IMR-90 (cell line): Measurements from ENCODE around the gene LRRC55. TPM values are rescaled to one million over a fixed set of nuclear protein-coding genes. Genes with fewer than 3 reads are reported as not detected.

Experiments
- ATAC-seq: fragments of 200-7000 bp; cut with Tn5 transposase; 2 replicates; pipeline ENCODE4 v1.9.1; 2020; ENCODE audit warnings: low read depth, mild to moderate bottlenecking, moderate library complexity
- BruUV-seq: library from RNA; stranded (reverse); fragments of 400-500 nt; replicated peaks from 2 replicates; lab custom pipeline; 2021; lab: Mats Ljungman, UMichigan
- CTCF ChIA-PET: fragments of 300-600 bp; formaldehyde crosslinking; extraction: SDS; loops from one replicate; lab custom pipeline; 2021; ENCODE audit warnings: antibody characterized with exemption; lab: Yijun Ruan, JAX
- POLR2A ChIA-PET: fragments of 300-600 bp; sonication (Branson Sonifier 250); formaldehyde crosslinking; loops from one replicate; lab custom pipeline; 2022; ENCODE audit warnings: antibody characterized with exemption; ENCODE audit not compliant: unreplicated experiment; lab: Charles Lee
- DNase-seq: peaks from one replicate; pipeline ENCODE4 v3.0.0; 2013
- H2AFZ ChIP-seq: replicated peaks from 2 replicates; pipeline ENCODE3; 2013; ENCODE audit warnings: low read length, mild to moderate bottlenecking; ENCODE audit not compliant: poor library complexity
- H2AK5ac ChIP-seq: 2 replicates; pipeline ENCODE4 v1.6.1; 2013; ENCODE audit warnings: low read depth, low read length, inconsistent platforms
- H2AK9ac ChIP-seq: replicated peaks from 2 replicates; pipeline ENCODE3; 2013; ENCODE audit warnings: mild to moderate bottlenecking, low read depth, low read length, moderate library complexity; ENCODE audit not compliant: poor library complexity
- H2BK120ac ChIP-seq: 2 replicates; pipeline ENCODE4 v1.6.1; 2013; ENCODE audit warnings: low read depth, low read length, inconsistent platforms
- H2BK15ac ChIP-seq: 3 replicates; pipeline ENCODE4 v1.6.1; 2013; ENCODE audit warnings: low read depth, low read length, inconsistent platforms
- H2BK20ac ChIP-seq: 2 replicates; pipeline ENCODE4 v1.6.1; 2013; ENCODE audit warnings: low read depth, mild to moderate bottlenecking, inconsistent platforms, low read length, moderate library complexity
- H2BK5ac ChIP-seq: 2 replicates; pipeline ENCODE4 v1.6.1; 2013; ENCODE audit warnings: mild to moderate bottlenecking, low read depth, low read length, inconsistent platforms; ENCODE audit not compliant: poor library complexity, severe bottlenecking
- H3K14ac ChIP-seq: replicated peaks from 2 replicates; pipeline ENCODE4 v1.6.1; 2013; ENCODE audit warnings: low read depth, low read length, inconsistent platforms
- H3K18ac ChIP-seq: 2 replicates; pipeline ENCODE4 v1.6.1; 2013; ENCODE audit warnings: low read depth, low read length, control low read depth
- H3K23ac ChIP-seq: 2 replicates; pipeline ENCODE4 v1.6.1; 2013; ENCODE audit warnings: low read depth, low read length, inconsistent platforms
- H3K27ac ChIP-seq: 2 replicates; pipeline ENCODE4 v1.5.1; 2013; ENCODE audit warnings: mild to moderate bottlenecking, control low read depth, low read length; ENCODE audit not compliant: insufficient read depth
- H3K27me3 ChIP-seq: 2 replicates; pipeline ENCODE4 v1.6.1; 2013; ENCODE audit warnings: low read length; ENCODE audit not compliant: control insufficient read depth, insufficient read depth
- H3K36me3 ChIP-seq: 2 replicates; pipeline ENCODE4 v1.6.1; 2013; ENCODE audit warnings: low read length, mixed read lengths; ENCODE audit not compliant: control insufficient read depth, insufficient read depth
- H3K4ac ChIP-seq: 2 replicates; pipeline ENCODE4 v1.6.1; 2013; ENCODE audit warnings: low read depth, low read length, inconsistent platforms
- H3K4me1 ChIP-seq: 2 replicates; pipeline ENCODE4 v1.6.1; 2013; ENCODE audit warnings: low read length, mixed read lengths; ENCODE audit not compliant: control insufficient read depth, insufficient read depth
- H3K4me2 ChIP-seq: 2 replicates; pipeline ENCODE4 v1.6.1; 2013; ENCODE audit warnings: low read depth, mild to moderate bottlenecking, control low read depth, low read length, moderate library complexity
- H3K4me3 ChIP-seq: 2 replicates; pipeline ENCODE4 v1.5.1; 2013; ENCODE audit warnings: low read depth, mild to moderate bottlenecking, control low read depth, low read length, moderate library complexity; ENCODE audit not compliant: insufficient read depth
- H3K56ac ChIP-seq: 2 replicates; pipeline ENCODE4 v1.6.1; 2013; ENCODE audit warnings: low read length, inconsistent platforms; ENCODE audit not compliant: insufficient read depth; ENCODE audit errors: extremely low read depth
- H3K79me1 ChIP-seq, 2 experiments: 2 replicates each; pipeline ENCODE4 v1.6.1; 2013; ENCODE audit warnings: low read length in 2 of 2, inconsistent platforms in 1 of 2, low read depth in 1 of 2
- H3K9ac ChIP-seq: 2 replicates; pipeline ENCODE4 v1.6.1; 2013; ENCODE audit warnings: low read depth, low read length, control low read depth
- H3K9me1 ChIP-seq: 2 replicates; pipeline ENCODE4 v1.6.1; 2013; ENCODE audit warnings: low read length, inconsistent platforms; ENCODE audit not compliant: insufficient read depth
- H3K9me3 ChIP-seq: 2 replicates; pipeline ENCODE4 v1.6.1; 2013; ENCODE audit warnings: low read length; ENCODE audit not compliant: control insufficient read depth, insufficient read depth
- H4K20me1 ChIP-seq: 2 replicates; pipeline ENCODE4 v1.6.1; 2013; ENCODE audit warnings: low read length, inconsistent platforms; ENCODE audit not compliant: insufficient read depth
- H4K5ac ChIP-seq: 2 replicates; pipeline ENCODE4 v1.6.1; 2013; ENCODE audit warnings: mild to moderate bottlenecking, low read depth, low read length, control low read depth
- H4K8ac ChIP-seq, 2 experiments: 2 replicates each; pipeline ENCODE4 v1.6.1; 2013; ENCODE audit warnings: low read depth in 2 of 2, low read length in 2 of 2, control low read depth in 1 of 2, inconsistent platforms in 1 of 2
- H4K91ac ChIP-seq: 2 replicates; pipeline ENCODE4 v1.6.1; 2013; ENCODE audit warnings: low read depth, low read length, inconsistent platforms; ENCODE audit not compliant: insufficient read depth
- BHLHE40 ChIP-seq: fragments of 150-350 bp; IDR thresholded peaks from 2 replicates; pipeline ENCODE4 v1.6.1; 2016; ENCODE audit warnings: mild to moderate bottlenecking, low read depth, low read length
- CEBPB ChIP-seq: IDR thresholded peaks from 2 replicates; pipeline ENCODE4 v1.6.1; 2012; ENCODE audit warnings: low read depth, low read length, improper control_type of control experiment
- CHD1 ChIP-seq: IDR thresholded peaks from 2 replicates; pipeline ENCODE4 v1.6.1; 2012; ENCODE audit warnings: low read depth, low read length, improper control_type of control experiment
- CTCF ChIP-seq: conservative IDR thresholded peaks from 2 replicates; pipeline ENCODE4 v1.5.1; 2012; ENCODE audit warnings: mild to moderate bottlenecking, low read depth, low read length, improper control_type of control experiment
- ELK1 ChIP-seq: fragments of 150-350 bp; IDR thresholded peaks from 2 replicates; pipeline ENCODE4 v1.6.1; 2016; ENCODE audit warnings: low read depth, mild to moderate bottlenecking, low read length, moderate library complexity, borderline replicate concordance
- FOS ChIP-seq: fragments of 150-350 bp; IDR thresholded peaks from 2 replicates; pipeline ENCODE4 v1.6.1; 2016; ENCODE audit warnings: low read depth, low read length
- MAFK ChIP-seq: IDR thresholded peaks from 2 replicates; pipeline ENCODE4 v1.6.1; 2012; ENCODE audit warnings: low read depth, low read length, improper control_type of control experiment
- MAZ ChIP-seq: IDR thresholded peaks from 2 replicates; pipeline ENCODE4 v1.6.1; 2012; ENCODE audit warnings: low read depth, mild to moderate bottlenecking, low read length, improper control_type of control experiment, moderate library complexity, borderline replicate concordance
- MXI1 ChIP-seq: IDR thresholded peaks from 2 replicates; pipeline ENCODE4 v1.6.1; 2012; ENCODE audit warnings: low read depth, mild to moderate bottlenecking, low read length, moderate library complexity, borderline replicate concordance
- NFE2L2 ChIP-seq: fragments of 150-350 bp; IDR thresholded peaks from 2 replicates; pipeline ENCODE4 v1.6.1; 2016; ENCODE audit warnings: low read depth, mild to moderate bottlenecking, low read length
- POLR2A ChIP-seq: IDR thresholded peaks from 2 replicates; pipeline ENCODE4 v1.6.1; 2012; ENCODE audit warnings: mild to moderate bottlenecking, low read depth, low read length
- RCOR1 ChIP-seq: IDR thresholded peaks from 2 replicates; pipeline ENCODE4 v1.6.1; 2012; ENCODE audit warnings: mild to moderate bottlenecking, low read length, improper control_type of control experiment; ENCODE audit not compliant: insufficient replicate concordance
- RFX5 ChIP-seq: IDR thresholded peaks from 2 replicates; pipeline ENCODE4 v1.8.0; 2012; ENCODE audit warnings: low read depth, mild to moderate bottlenecking, low read length, moderate library complexity
- SMC3 ChIP-seq: fragments of 150-350 bp; IDR thresholded peaks from 2 replicates; pipeline ENCODE4 v1.6.1; 2016; ENCODE audit warnings: low read depth, mild to moderate bottlenecking, antibody characterized with exemption, low read length, moderate library complexity
- USF2 ChIP-seq: fragments of 150-350 bp; IDR thresholded peaks from 2 replicates; pipeline ENCODE4 v1.6.1; 2017; ENCODE audit warnings: mild to moderate bottlenecking, antibody characterized with exemption, low read length, low read depth
- WGBS, 2 experiments: methylation state at CpG; one replicate each; pipeline versions ENCODE4 v1.1.5 to v1.1.7; 2013; ENCODE audit warnings: missing lambda C conversion rate in 2 of 2; ENCODE audit not compliant: insufficient read length in 1 of 2; ENCODE audit errors: extremely low coverage in 2 of 2; 5-methylcytosine and 5-hydroxymethylcytosine counted together
- dilution Hi-C: fragments of 300-500 bp; cut with HindIII; formaldehyde crosslinking; loops from one replicate; pipeline ENCODE4 v1.14.3; 2018; ENCODE audit warnings: low sequenced_read_pairs; ENCODE audit not compliant: unreplicated experiment
- in situ Hi-C: fragments of 300-500 bp; cut with MboI; formaldehyde crosslinking; loops from 3 replicates; pipeline ENCODE4 v1.14.3; 2019; ENCODE audit warnings: low sequenced_read_pairs, inconsistent platforms, mixed read lengths
- intact Hi-C: fragments of 100-400 bp; cut with micrococcal nuclease; formaldehyde crosslinking; loops from 2 replicates; pipeline ENCODE4 v1.10.0; 2022
- polyA plus RNA-seq, 3 experiments: library from polyadenylated mRNA; depleted of rRNA; stranded (reverse); fragments of >200 nt; gene quantifications; 2 replicates each; pipeline ENCODE4 v1.2.3, GENCODE V29; 2012; ENCODE audit warnings: low replicate concordance in 1 of 3
- total RNA-seq: library from RNA; depleted of rRNA; stranded (reverse); fragments of >200 nt; gene quantifications from 2 replicates; pipeline ENCODE4 v1.2.3, GENCODE V29; 2012

LRRC55 gene
- total and polyA plus RNA-seq, 2 of the 4 experiments (the other 2 are of a cell fraction) = not detected

DNA sequence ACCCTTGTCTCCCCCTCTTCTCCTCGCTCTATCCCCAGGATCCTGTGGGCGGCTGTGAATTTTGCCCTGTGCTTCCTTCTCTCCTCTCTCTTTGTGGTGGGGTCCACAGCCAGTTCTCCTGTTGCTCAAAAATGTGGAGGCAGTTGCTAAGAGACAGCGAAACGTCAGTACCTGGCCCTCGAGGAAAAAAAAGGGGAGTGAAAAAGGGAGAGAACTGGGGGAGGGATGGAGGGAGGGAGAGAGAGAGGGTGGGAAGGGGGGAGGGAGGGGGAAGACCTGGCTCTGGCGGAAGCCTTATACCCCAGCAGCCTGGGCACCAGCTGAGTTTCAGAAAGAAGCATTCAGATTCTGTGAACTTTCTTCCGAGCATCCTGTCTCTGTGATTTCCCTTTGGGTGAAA lies 2.1 kb upstream of the LRRC55 start:
- Histone ChIP-seq H3K4me3 (no peak overlapping the region), H4K8ac (no peak overlapping the region), H4K20me1 (no peaks in the 10 kb centered on the region), H2AK5ac (no peak overlapping the region), H3K23ac (no peak overlapping the region), H3K9me3 (no peaks in the 10 kb centered on the region), H3K9ac (no peak overlapping the region), H3K4ac (no peak overlapping the region), H4K91ac (no peak overlapping the region), H3K79me1 (no peaks in the 10 kb centered on the region), H3K9me1 (no peaks in the 10 kb centered on the region), H3K36me3 (no peaks in the 10 kb centered on the region), H3K27ac (no peak overlapping the region), H2BK20ac (no peak overlapping the region), H2AK9ac (peak overlapping the region; percentile 37), H3K56ac (no peak overlapping the region), H3K27me3 (peaks cover 36% of the 10 kb centered on the region), H3K14ac (no peak overlapping the region), H2BK15ac (no peak overlapping the region), H3K18ac (no peak overlapping the region), H3K4me2 (no peak overlapping the region), H2BK120ac (no peak overlapping the region), H3K4me1 (no peaks in the 10 kb centered on the region), H4K5ac (no peak overlapping the region), H2AFZ (no peak overlapping the region), H2BK5ac (no peak overlapping the region)
- ChIA-PET POLR2A (no interaction called here), CTCF (no interaction called here)
- TF ChIP-seq MXI1 = no peak
- no peak for TF ChIP-seq RFX5
- no peak for TF ChIP-seq BHLHE40
- no peak for TF ChIP-seq MAFK
- no peak for TF ChIP-seq CHD1
- no peak for TF ChIP-seq SMC3
- TF ChIP-seq CTCF = no peak
- TF ChIP-seq FOS = no peak
- no peak for TF ChIP-seq RCOR1
- TF ChIP-seq USF2 = no peak
- no peak for TF ChIP-seq ELK1
- no peak for TF ChIP-seq NFE2L2
- TF ChIP-seq POLR2A = no peak
- no peak for TF ChIP-seq CEBPB
- TF ChIP-seq MAZ = no peak
- BruUV-seq = no TSS peak
- dilution Hi-C loops (no loop called here), in situ Hi-C loops (no loop called here), intact Hi-C loops (no loop called here)
- ATAC-seq (no peak), DNase-seq (no peak)
- no CpG with 5 or more reads among the region's 7 CpGs for WGBS, 2 experiments
